Osteoblast (primary cell): ENCODE measurements around the gene SLMAP. TPM values are rescaled to one million over a fixed set of nuclear protein-coding genes. Genes with fewer than 3 reads are reported as not detected.

ENCODE experiments used
- DNase-seq: peaks from one replicate; pipeline ENCODE4 v3.0.0; 2011; ENCODE audit warnings: low spot score, mixed read lengths; ENCODE audit not compliant: insufficient read length; ENCODE audit errors: missing footprints
- H2AFZ ChIP-seq: 2 replicates; pipeline ENCODE4 v1.6.0; 2011; ENCODE audit warnings: mild to moderate bottlenecking, low read length
- H3K27ac ChIP-seq: 2 replicates; pipeline ENCODE4 v1.5.1; 2011; ENCODE audit warnings: mild to moderate bottlenecking, low read depth, low read length, moderate library complexity
- H3K27me3 ChIP-seq: 2 replicates; pipeline ENCODE4 v1.6.0; 2012; ENCODE audit warnings: mild to moderate bottlenecking, control low read depth, inconsistent platforms, low read length, moderate library complexity; ENCODE audit not compliant: insufficient read depth
- H3K36me3 ChIP-seq: 2 replicates; pipeline ENCODE4 v1.5.1; 2011; ENCODE audit warnings: mild to moderate bottlenecking, low read length, control low read depth, moderate library complexity; ENCODE audit not compliant: insufficient read depth
- H3K4me1 ChIP-seq: 2 replicates; pipeline ENCODE4 v1.5.1; 2011; ENCODE audit warnings: mild to moderate bottlenecking, low read length, control low read depth, moderate library complexity; ENCODE audit not compliant: insufficient read depth
- H3K4me2 ChIP-seq: 2 replicates; pipeline ENCODE4 v1.6.0; 2011; ENCODE audit warnings: mild to moderate bottlenecking, low read length; ENCODE audit not compliant: insufficient read depth
- H3K4me3 ChIP-seq: fragments of 200-600 bp; sonication (generic); 3 replicates; pipeline ENCODE4 v1.5.1; 2012; ENCODE audit warnings: mild to moderate bottlenecking, low read length, inconsistent platforms; ENCODE audit not compliant: insufficient read depth
- H3K79me2 ChIP-seq: 2 replicates; pipeline ENCODE4 v1.6.0; 2012; ENCODE audit warnings: mild to moderate bottlenecking, low read length, control low read depth, inconsistent platforms; ENCODE audit not compliant: insufficient read depth
- H3K9me3 ChIP-seq: 2 replicates; pipeline ENCODE4 v1.5.1; 2011; ENCODE audit warnings: low read depth, low read length, control low read depth
- H4K20me1 ChIP-seq: 2 replicates; pipeline ENCODE4 v1.6.0; 2012; ENCODE audit warnings: mild to moderate bottlenecking, low read length, control low read depth; ENCODE audit not compliant: insufficient read depth
- CTCF ChIP-seq: IDR thresholded peaks from 2 replicates; pipeline ENCODE4 v1.5.1; 2011; ENCODE audit warnings: mild to moderate bottlenecking, low read depth, low read length, moderate library complexity; ENCODE audit errors: extremely low read depth
- total RNA-seq: library from RNA; depleted of rRNA; stranded (reverse); fragments of >200 nt; gene quantifications from 2 replicates; pipeline ENCODE4 v1.2.3, GENCODE V29; 2012

SLMAP gene
- total RNA-seq, 1 donor, result 50.7 TPM

- no peak overlapping the region for H3K4me3 ChIP-seq
- H3K9me3 ChIP-seq, result no peaks in the 10 kb centered on the region
- H2AFZ ChIP-seq, result peak overlapping the region; percentile 52
- H4K20me1 ChIP-seq, result no peaks in the 10 kb centered on the region
- H3K4me2 ChIP-seq, result no peak overlapping the region
- peak; percentile 81 for DNase-seq
- H3K27me3 ChIP-seq, result no peaks in the 10 kb centered on the region
- no peak for TF ChIP-seq CTCF
- H3K79me2 ChIP-seq, result no peaks in the 10 kb centered on the region
- H3K27ac ChIP-seq, result peak overlapping the region; percentile 83
- H3K36me3 ChIP-seq, result no peaks in the 10 kb centered on the region
- H3K4me1 ChIP-seq, result peaks cover 41% of the 10 kb centered on the region
Measured at GRCh38 chr3:57952208-57952631, 196.1 kb downstream of the SLMAP start.

- H3K36me3 ChIP-seq, result no peaks in the 10 kb centered on the region
- H4K20me1 ChIP-seq, result no peaks in the 10 kb centered on the region
- no peaks in the 10 kb centered on the region for H3K79me2 ChIP-seq
- DNase-seq, result no peak
- no peak overlapping the region for H3K4me2 ChIP-seq
- H3K4me3 ChIP-seq, result no peak overlapping the region
- H3K9me3 ChIP-seq, result no peaks in the 10 kb centered on the region
- H3K27ac ChIP-seq, result peak overlapping the region; percentile 83
- no peaks in the 10 kb centered on the region for H3K27me3 ChIP-seq
- TF ChIP-seq CTCF, result no peak
- H2AFZ ChIP-seq, result peak overlapping the region; percentile 13
- H3K4me1 ChIP-seq, result peaks cover 41% of the 10 kb centered on the region
Measured at GRCh38 chr3:57952651-57953050, 196.5 kb downstream of the SLMAP start.

- peak overlapping the region; percentile 20 for H2AFZ ChIP-seq
- TF ChIP-seq CTCF, result no peak
- no peak overlapping the region for H3K4me2 ChIP-seq
- no peaks in the 10 kb centered on the region for H4K20me1 ChIP-seq
- H3K27ac ChIP-seq, result no peak overlapping the region
- no peaks in the 10 kb centered on the region for H3K79me2 ChIP-seq
- H3K4me3 ChIP-seq, result no peak overlapping the region
- peaks cover 41% of the 10 kb centered on the region for H3K4me1 ChIP-seq
- H3K27me3 ChIP-seq, result no peaks in the 10 kb centered on the region
- DNase-seq, result no peak
- H3K36me3 ChIP-seq, result no peaks in the 10 kb centered on the region
- H3K9me3 ChIP-seq, result no peaks in the 10 kb centered on the region
Measured at GRCh38 chr3:57953576-57953975, 197.5 kb downstream of the SLMAP start.

- Histone ChIP-seq H3K9me3 (no peaks in the 10 kb centered on the region), H3K27me3 (no peaks in the 10 kb centered on the region), H3K4me1 (peaks cover 32% of the 10 kb centered on the region), H3K79me2 (no peaks in the 10 kb centered on the region), H3K4me3 (no peak overlapping the region), H2AFZ (no peak overlapping the region), H4K20me1 (no peaks in the 10 kb centered on the region), H3K27ac (peak overlapping the region; percentile 82), H3K36me3 (no peaks in the 10 kb centered on the region), H3K4me2 (peak overlapping the region; percentile 23)
- TF ChIP-seq CTCF, result no peak
- peak; percentile 53 for DNase-seq
Measured at GRCh38 chr3:57956119-57956832, 200.2 kb downstream of the SLMAP start.
